Trophoblast cell (in vitro differentiated cells and primary cell): ENCODE results near the gene ISM1.

Experiments
- DNase-seq, 2 donors: peaks; one replicate each; pipeline ENCODE4 v3.0.0-alpha.2; 2016
- H2AFZ ChIP-seq: 2 replicates; pipeline ENCODE4 v1.6.1; 2013; ENCODE audit warnings: low read length, moderate library complexity, mild to moderate bottlenecking; ENCODE audit not compliant: insufficient read depth, poor library complexity
- H2AK5ac ChIP-seq: 2 replicates; pipeline ENCODE4 v1.6.1; 2013; ENCODE audit warnings: mild to moderate bottlenecking, low read length
- H2BK120ac ChIP-seq: 2 replicates; pipeline ENCODE4 v1.6.1; 2013; ENCODE audit warnings: low read length, mild to moderate bottlenecking, moderate library complexity; ENCODE audit not compliant: insufficient read depth, poor library complexity
- H2BK12ac ChIP-seq: 2 replicates; pipeline ENCODE4 v1.6.1; 2013; ENCODE audit warnings: mild to moderate bottlenecking, low read length, moderate library complexity
- H2BK5ac ChIP-seq: 2 replicates; pipeline ENCODE4 v1.6.1; 2013; ENCODE audit warnings: low read length, low read depth, moderate library complexity, mild to moderate bottlenecking; ENCODE audit not compliant: poor library complexity
- H3K14ac ChIP-seq: 2 replicates; pipeline ENCODE4 v1.6.1; 2013; ENCODE audit warnings: mild to moderate bottlenecking, low read length
- H3K18ac ChIP-seq: 2 replicates; pipeline ENCODE4 v1.6.1; 2013; ENCODE audit warnings: mild to moderate bottlenecking, low read length
- H3K23ac ChIP-seq: 2 replicates; pipeline ENCODE4 v1.6.1; 2013; ENCODE audit warnings: low read length
- H3K27ac ChIP-seq: 2 replicates; pipeline ENCODE4 v1.5.1; 2013; ENCODE audit warnings: low read depth, mild to moderate bottlenecking, inconsistent platforms, low read length, moderate library complexity
- H3K27me3 ChIP-seq: 2 replicates; pipeline ENCODE4 v1.6.1; 2013; ENCODE audit warnings: inconsistent platforms, mild to moderate bottlenecking, low read length, moderate library complexity; ENCODE audit not compliant: insufficient read depth
- H3K36me3 ChIP-seq, 2 experiments: 1 replicate in 1 of 2; 2 replicates in 1 of 2; pipeline ENCODE4 v1.6.1; 2013; ENCODE audit warnings: low read length in 2 of 2, mild to moderate bottlenecking in 2 of 2, moderate library complexity in 1 of 2; ENCODE audit not compliant: insufficient read depth in 2 of 2, control insufficient read depth in 1 of 2
- H3K4ac ChIP-seq: 2 replicates; pipeline ENCODE4 v1.6.1; 2013; ENCODE audit warnings: low read depth, mild to moderate bottlenecking, low read length, moderate library complexity
- H3K4me1 ChIP-seq, 2 experiments: 1 replicate in 1 of 2; 2 replicates in 1 of 2; pipeline ENCODE4 v1.6.1; 2013; ENCODE audit warnings: low read length in 2 of 2, mild to moderate bottlenecking in 2 of 2, moderate library complexity in 1 of 2; ENCODE audit not compliant: insufficient read depth in 2 of 2, control insufficient read depth in 1 of 2
- H3K4me2 ChIP-seq: 2 replicates; pipeline ENCODE4 v1.6.1; 2013; ENCODE audit warnings: inconsistent platforms, mild to moderate bottlenecking, low read length, moderate library complexity
- H3K4me3 ChIP-seq: 2 replicates; pipeline ENCODE4 v1.5.1; 2013; ENCODE audit warnings: mild to moderate bottlenecking, low read depth, low read length, inconsistent platforms
- H3K79me1 ChIP-seq: one replicate; pipeline ENCODE4 v1.6.1; 2013; ENCODE audit warnings: low read length
- H3K79me2 ChIP-seq: 2 replicates; pipeline ENCODE4 v1.6.1; 2013; ENCODE audit warnings: low read length, mild to moderate bottlenecking; ENCODE audit not compliant: control insufficient read depth, insufficient read depth, poor library complexity
- H3K9ac ChIP-seq: 2 replicates; pipeline ENCODE4 v1.6.1; 2013; ENCODE audit warnings: mild to moderate bottlenecking, low read length
- H3K9me3 ChIP-seq: 2 replicates; pipeline ENCODE4 v1.6.1; 2013; ENCODE audit warnings: low read depth, mild to moderate bottlenecking, control low read depth, inconsistent platforms, low read length; ENCODE audit not compliant: insufficient read depth
- H4K12ac ChIP-seq: 2 replicates; pipeline ENCODE4 v1.6.1; 2013; ENCODE audit warnings: low read depth, mild to moderate bottlenecking, low read length, moderate library complexity
- H4K8ac ChIP-seq: 2 replicates; pipeline ENCODE4 v1.6.1; 2013; ENCODE audit warnings: low read depth, mild to moderate bottlenecking, low read length, moderate library complexity
- H4K91ac ChIP-seq: one replicate; pipeline ENCODE4 v1.6.1; 2013; ENCODE audit warnings: low read depth, mild to moderate bottlenecking, low read length, moderate library complexity
- WGBS: extraction: QIAGEN DNeasy Blood & Tissue Kit; methylation state at CpG from one replicate; pipeline ENCODE4 v1.1.7; 2013; ENCODE audit warnings: missing lambda C conversion rate; ENCODE audit not compliant: insufficient read length, insufficient coverage; ENCODE audit errors: extremely low coverage; 5-methylcytosine and 5-hydroxymethylcytosine counted together

ISM1 gene

DNA sequence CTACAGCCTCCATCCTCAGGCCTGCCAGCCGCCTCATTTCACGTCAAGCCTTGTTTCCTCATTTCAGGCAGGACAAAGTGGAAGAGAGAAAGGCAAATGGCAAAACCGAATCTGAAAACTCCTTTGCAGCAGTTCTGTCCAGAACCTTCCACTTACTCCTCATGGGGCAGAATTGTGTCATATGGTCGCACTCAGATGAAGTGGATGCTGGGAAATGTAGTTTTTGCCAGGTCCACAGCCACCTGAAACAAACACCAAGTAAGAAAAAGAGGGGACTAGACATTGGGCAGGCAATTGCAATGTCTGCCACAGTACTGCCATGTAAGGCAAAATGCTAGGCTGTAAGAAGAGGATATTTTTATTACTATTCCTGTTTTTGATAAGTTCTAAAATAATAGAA, 44.9 kb downstream of the ISM1 start:
- Histone ChIP-seq H2AK5ac (no peak overlapping the region), H2AFZ (no peak overlapping the region), H3K4ac (no peak overlapping the region), H3K23ac (no peak overlapping the region), H3K79me1 (no peaks in the 10 kb centered on the region), H3K4me2 (no peak overlapping the region), H3K9ac (no peak overlapping the region), H4K12ac (no peak overlapping the region), H4K8ac (no peak overlapping the region), H3K9me3 (no peaks in the 10 kb centered on the region), H4K91ac (no peak overlapping the region), H3K4me1 (no peaks in the 10 kb centered on the region), H3K14ac (no peak overlapping the region), H3K79me2 (no peaks in the 10 kb centered on the region), H3K4me3 (no peak overlapping the region), H3K18ac (no peak overlapping the region), H3K27me3 (no peaks in the 10 kb centered on the region), H3K36me3 (no peaks in the 10 kb centered on the region), H3K27ac (no peak overlapping the region), H2BK5ac (no peak overlapping the region), H2BK12ac (no peak overlapping the region), H2BK120ac (no peak overlapping the region)
- no CpG with 5 or more reads among the region's 4 CpGs for WGBS
- no peak for DNase-seq

GRCh38 chr20:13267231-13267630, 46.2 kb downstream of the ISM1 start:
- Histone ChIP-seq H3K4ac (no peak overlapping the region), H3K9me3 (no peaks in the 10 kb centered on the region), H3K4me1 (no peaks in the 10 kb centered on the region), H4K91ac (no peak overlapping the region), H3K23ac (no peak overlapping the region), H2AK5ac (no peak overlapping the region), H3K18ac (no peak overlapping the region), H3K14ac (no peak overlapping the region), H3K4me3 (no peak overlapping the region), H4K8ac (no peak overlapping the region), H2BK120ac (no peak overlapping the region), H3K79me1 (no peaks in the 10 kb centered on the region), H3K79me2 (no peaks in the 10 kb centered on the region), H3K4me2 (no peak overlapping the region), H3K9ac (no peak overlapping the region), H3K27me3 (no peaks in the 10 kb centered on the region), H3K36me3 (no peaks in the 10 kb centered on the region), H2AFZ (no peak overlapping the region), H2BK5ac (no peak overlapping the region), H2BK12ac (no peak overlapping the region), H3K27ac (no peak overlapping the region), H4K12ac (no peak overlapping the region)
- WGBS: no CpG with 5 or more reads among the region's 7 CpGs
- no peak for DNase-seq

DNA sequence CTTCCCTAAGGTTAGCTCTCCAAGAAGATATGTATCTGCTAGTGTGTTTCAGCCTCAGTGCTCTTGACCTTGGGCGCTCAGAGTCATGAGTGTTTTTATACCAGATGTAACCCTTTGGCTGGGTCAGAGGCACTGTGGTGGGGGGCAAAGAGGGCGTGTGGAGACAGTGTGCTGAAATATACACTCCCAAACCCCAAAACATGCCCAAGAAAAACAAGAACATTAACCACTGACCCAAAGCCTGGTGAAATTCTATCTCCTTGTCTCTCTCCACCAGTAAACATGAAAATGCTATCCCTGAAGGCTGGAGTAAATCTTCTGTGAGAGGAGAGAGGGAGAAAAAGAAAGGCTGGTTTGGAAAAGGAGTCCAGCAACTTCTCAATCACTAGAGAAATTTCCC, 47.9 kb downstream of the ISM1 start:
- Histone ChIP-seq H3K27me3 (no peaks in the 10 kb centered on the region), H3K79me1 (no peaks in the 10 kb centered on the region), H4K91ac (no peak overlapping the region), H3K9ac (no peak overlapping the region), H4K8ac (no peak overlapping the region), H3K27ac (no peak overlapping the region), H3K79me2 (no peaks in the 10 kb centered on the region), H3K4ac (no peak overlapping the region), H3K18ac (no peak overlapping the region), H3K4me1 (no peaks in the 10 kb centered on the region), H3K23ac (no peak overlapping the region), H2BK5ac (no peak overlapping the region), H2BK12ac (no peak overlapping the region), H2AFZ (no peak overlapping the region), H3K4me3 (no peak overlapping the region), H3K14ac (no peak overlapping the region), H3K9me3 (no peaks in the 10 kb centered on the region), H3K36me3 (no peaks in the 10 kb centered on the region), H3K4me2 (no peak overlapping the region), H4K12ac (no peak overlapping the region), H2AK5ac (no peak overlapping the region), H2BK120ac (no peak overlapping the region)
- WGBS: no CpG with 5 or more reads among the region's 2 CpGs
- no peak for DNase-seq

GRCh38 chr20:13270211-13270610, 49.1 kb downstream of the ISM1 start:
- H3K4me3 ChIP-seq: no peak overlapping the region
- no peak overlapping the region for H4K91ac ChIP-seq
- no peak overlapping the region for H3K27ac ChIP-seq
- H3K18ac ChIP-seq: no peak overlapping the region
- no peak overlapping the region for H2BK12ac ChIP-seq
- H3K4ac ChIP-seq: no peak overlapping the region
- no peak overlapping the region for H4K12ac ChIP-seq
- H2BK5ac ChIP-seq: no peak overlapping the region
- no peaks in the 10 kb centered on the region for H3K4me1 ChIP-seq
- no peak overlapping the region for H3K14ac ChIP-seq
- no peak overlapping the region for H3K4me2 ChIP-seq
- H2AFZ ChIP-seq: no peak overlapping the region
- H3K79me1 ChIP-seq: no peaks in the 10 kb centered on the region
- H3K36me3 ChIP-seq: no peaks in the 10 kb centered on the region
- no peaks in the 10 kb centered on the region for H3K9me3 ChIP-seq
- H3K27me3 ChIP-seq: no peaks in the 10 kb centered on the region
- peak overlapping the region; percentile 56 for H3K9ac ChIP-seq
- no peak overlapping the region for H4K8ac ChIP-seq
- H2AK5ac ChIP-seq: no peak overlapping the region
- no peak overlapping the region for H2BK120ac ChIP-seq
- no peak overlapping the region for H3K23ac ChIP-seq
- H3K79me2 ChIP-seq: no peaks in the 10 kb centered on the region
- no peak for DNase-seq
- WGBS: no CpG with 5 or more reads among the region's 1 CpG
